Endothelial cell of umbilical vein (primary cell): ENCODE results near the gene SPOCD1. TPM values are rescaled to one million over a fixed set of nuclear protein-coding genes. Genes with fewer than 3 reads are reported as not detected.

Experiments
- BruUV-seq: library from RNA; stranded (reverse); fragments of 400-500 nt; replicated peaks from 2 replicates; lab custom pipeline; 2021; lab: Mats Ljungman, UMichigan
- CTCF ChIA-PET: fragments of 300-600, 350-600 bp; sonication (Branson Sonifier 250); formaldehyde crosslinking; loops from one replicate; lab custom pipeline; 2021; ENCODE audit warnings: antibody characterized with exemption, inconsistent platforms; lab: Charles Lee
- POLR2A ChIA-PET: fragments of 300-600, 350-600 bp; sonication (Branson Sonifier 250); formaldehyde crosslinking; loops from one replicate; lab custom pipeline; 2021; ENCODE audit warnings: antibody characterized with exemption, inconsistent platforms; lab: Charles Lee
- DNase-seq: peaks from one replicate; pipeline ENCODE4 v3.0.0-alpha.2; 2011; ENCODE audit warnings: low read depth, low spot score
- FAIRE-seq: peaks from 2 replicates; lab custom pipeline; 2011; peaks lifted over from hg19 to GRCh38; lab: Jason Lieb, UNC
- H2AFZ ChIP-seq: 2 replicates; pipeline ENCODE4 v1.6.0; 2012; ENCODE audit warnings: low read depth, low read length, control low read depth, inconsistent platforms
- H3K27ac ChIP-seq: 2 replicates; pipeline ENCODE4 v1.5.1; 2011; ENCODE audit warnings: low read depth, mild to moderate bottlenecking, control low read depth, low read length, moderate library complexity; ENCODE audit not compliant: insufficient read depth
- H3K27me3 ChIP-seq, 2 experiments: 2 replicates each; pipeline versions ENCODE4 v1.6.0 to v1.6.1; 2011; ENCODE audit warnings: low read length in 2 of 2, mixed read lengths in 1 of 2; ENCODE audit not compliant: control insufficient read depth in 2 of 2, insufficient read depth in 2 of 2
- H3K36me3 ChIP-seq, 2 experiments: 2 replicates in 1 of 2; 3 replicates in 1 of 2; pipeline ENCODE4 v1.5.1; 2011; ENCODE audit warnings: low read length in 2 of 2, mild to moderate bottlenecking in 1 of 2, moderate library complexity in 1 of 2; ENCODE audit not compliant: control insufficient read depth in 2 of 2, insufficient read depth in 2 of 2; ENCODE audit errors: extremely low read depth in 1 of 2
- H3K4me1 ChIP-seq: 3 replicates; pipeline ENCODE4 v1.5.1; 2011; ENCODE audit warnings: mild to moderate bottlenecking, low read length; ENCODE audit not compliant: control insufficient read depth, insufficient read depth; ENCODE audit errors: extremely low read depth
- H3K4me2 ChIP-seq: 2 replicates; pipeline ENCODE4 v1.6.1; 2011; ENCODE audit warnings: low read length, control low read depth, mixed read lengths; ENCODE audit not compliant: insufficient read depth
- H3K4me3 ChIP-seq, 3 experiments: fragments of 200-600 bp in 1 of 3; sonication (generic), shearing (Covaris generic) in 1 of 3; replicated peaks in 1 of 3; 2 replicates each; pipeline ENCODE4 v1.5.1; 2011 to 2016; ENCODE audit warnings: control low read depth in 3 of 3, low read length in 3 of 3, mild to moderate bottlenecking in 2 of 3, inconsistent platforms in 1 of 3, low read depth in 1 of 3, moderate library complexity in 1 of 3; ENCODE audit not compliant: insufficient read depth in 1 of 3
- H3K79me2 ChIP-seq: 2 replicates; pipeline ENCODE4 v1.6.0; 2012; ENCODE audit warnings: low read length, inconsistent platforms; ENCODE audit not compliant: control insufficient read depth, insufficient read depth
- H3K9ac ChIP-seq: replicated peaks from 2 replicates; pipeline ENCODE3; 2011; ENCODE audit warnings: low read length, control low read depth; ENCODE audit not compliant: insufficient read depth; ENCODE audit errors: extremely low read depth
- H3K9me1 ChIP-seq: replicated peaks from 3 replicates; pipeline ENCODE4 v1.6.0; 2011; ENCODE audit warnings: mild to moderate bottlenecking, low read length; ENCODE audit not compliant: control insufficient read depth, insufficient read depth; ENCODE audit errors: extremely low read depth
- H3K9me3 ChIP-seq: replicated peaks from 2 replicates; pipeline ENCODE4 v1.5.1; 2012; ENCODE audit warnings: low read length, inconsistent platforms; ENCODE audit not compliant: control insufficient read depth, insufficient read depth
- H4K20me1 ChIP-seq: replicated peaks from 2 replicates; pipeline ENCODE3; 2011; ENCODE audit warnings: mild to moderate bottlenecking, low read length; ENCODE audit not compliant: control insufficient read depth, insufficient read depth; ENCODE audit errors: extremely low read depth
- EZH2 ChIP-seq: IDR thresholded peaks from 2 replicates; pipeline ENCODE4 v1.6.1; 2012; ENCODE audit warnings: borderline replicate concordance, low read depth, mild to moderate bottlenecking, moderate library complexity, low read length, inconsistent platforms; ENCODE audit not compliant: severe bottlenecking
- FOS ChIP-seq: IDR thresholded peaks from 2 replicates; pipeline ENCODE4 v1.6.1; 2011; ENCODE audit warnings: mild to moderate bottlenecking, low read length, moderate library complexity, borderline replicate concordance; ENCODE audit not compliant: insufficient read depth
- GATA2 ChIP-seq: IDR thresholded peaks from 2 replicates; pipeline ENCODE4 v1.7.0; 2011; ENCODE audit warnings: low read depth, mild to moderate bottlenecking, moderate library complexity, mixed read lengths, low read length; ENCODE audit not compliant: insufficient read length, insufficient read depth
- JUN ChIP-seq: IDR thresholded peaks from 2 replicates; pipeline ENCODE4 v1.6.1; 2011; ENCODE audit warnings: borderline replicate concordance, low read depth; ENCODE audit not compliant: insufficient read length, insufficient read depth
- MYC ChIP-seq: IDR thresholded peaks from one replicate; pipeline ENCODE4 v1.6.1; 2011; ENCODE audit warnings: mild to moderate bottlenecking, low read depth, low read length
- POLR2A ChIP-seq: IDR thresholded peaks from 2 replicates; pipeline ENCODE4 v1.6.1; 2012; ENCODE audit warnings: low read depth, mild to moderate bottlenecking, control low read depth, low read length
- POLR2AphosphoS5 ChIP-seq: IDR thresholded peaks from 2 replicates; pipeline ENCODE4 v1.6.1; 2012; ENCODE audit warnings: low read depth, mild to moderate bottlenecking, control low read depth, low read length, moderate library complexity; ENCODE audit not compliant: insufficient read depth
- dilution Hi-C: fragments of 300-500 bp; cut with MboI; formaldehyde crosslinking; loops from one replicate; pipeline ENCODE4 v1.15.0; 2019; ENCODE audit warnings: low sequenced_read_pairs; ENCODE audit not compliant: extremely low pct_ligation_motif_present
- intact Hi-C: fragments of 100-400 bp; cut with micrococcal nuclease; formaldehyde crosslinking; loops from one replicate; pipeline ENCODE4 v1.10.0; 2022
- polyA plus RNA-seq, 4 experiments: library from polyadenylated mRNA; depleted of rRNA in 3 of 4; stranded (reverse) in 3 of 4; unstranded in 1 of 4; fragments of >200 nt; gene quantifications; 2 replicates each; pipeline versions ENCODE4 v1.2.1 to v1.2.3, GENCODE V29; 2011 to 2012; ENCODE audit warnings: missing spikeins in 1 of 4
- total RNA-seq: library from RNA; stranded (reverse); gene quantifications from 2 replicates; pipeline ENCODE4 v1.2.3, GENCODE V29; 2021
- TF ChIP-seq, protein P1 (sequence below): IDR thresholded peaks from 2 replicates; pipeline ENCODE4 v1.6.1; 2011; ENCODE audit not compliant: insufficient read depth, insufficient read length
- TF ChIP-seq, protein P2 (sequence below), 2 donors: IDR thresholded peaks; 1 replicate in 1 of 2; 2 replicates in 1 of 2; pipeline ENCODE4 v1.5.1; 2011; ENCODE audit warnings: low read length in 2 of 2, mild to moderate bottlenecking in 2 of 2, moderate library complexity in 2 of 2, control low read depth in 1 of 2, inconsistent platforms in 1 of 2, low read depth in 1 of 2; ENCODE audit not compliant: insufficient read depth in 1 of 2; ENCODE audit errors: extremely low read depth in 1 of 2

The SPOCD1 gene
- total and polyA plus RNA-seq, 2 donors (not counting 3 experiments of a cell fraction or from before 2014, with no cell fraction given): 0.27 to 33.0 TPM

DNA sequence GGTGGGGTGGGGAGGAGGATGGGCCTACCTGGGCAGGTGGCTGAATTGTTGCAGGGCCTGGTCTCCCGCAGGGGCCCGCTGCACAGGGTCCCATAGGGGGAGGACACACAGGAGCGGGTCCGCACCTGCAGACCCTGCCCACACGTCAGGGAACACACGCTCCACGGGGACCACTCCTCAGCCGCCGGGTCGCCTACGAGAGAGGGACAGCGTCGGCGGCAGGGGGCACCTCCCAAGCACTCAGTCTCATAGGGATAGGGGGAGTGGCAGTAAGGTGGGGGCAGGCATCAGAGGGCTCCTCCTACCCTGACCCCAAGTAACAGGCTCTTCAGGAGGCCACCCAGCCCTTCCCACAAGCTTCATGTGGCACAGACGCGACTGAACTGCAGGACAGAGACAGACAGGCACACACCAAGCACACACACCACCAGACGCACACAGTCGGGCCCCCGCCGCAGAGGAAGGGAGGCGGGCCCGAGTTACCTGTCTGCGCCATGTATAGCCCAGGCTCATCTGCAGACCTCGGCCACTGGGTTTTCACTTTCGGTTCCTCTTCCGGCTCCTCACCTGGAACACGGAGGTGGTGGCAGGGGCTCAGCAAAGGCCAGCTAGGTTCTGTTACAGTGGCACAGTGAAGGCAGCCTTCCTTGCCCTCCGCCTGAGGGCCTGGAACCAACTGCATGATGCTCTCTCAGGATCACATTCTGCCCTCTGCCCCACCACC lies 71.5 kb downstream of the SPOCD1 start:
- POLR2A ChIA-PET: no interaction called here
- FAIRE-seq (no peak), DNase-seq (no peak)
- intact Hi-C loops (loop anchor here (2.0 kb wide), 2 partner anchors 20 to 30 kb away; no protein-coding TSS in a partner anchor), dilution Hi-C loops (no loop called here)
- Histone ChIP-seq H3K27me3 (no peaks in the 10 kb centered on the region), H3K27ac (no peak overlapping the region), H3K79me2 (no peaks in the 10 kb centered on the region), H3K4me1 (no peaks in the 10 kb centered on the region), H3K4me2 (no peak overlapping the region), H3K9me1 (no peaks in the 10 kb centered on the region), H3K4me3 (no peak overlapping the region), H3K36me3 (no peaks in the 10 kb centered on the region), H3K9me3 (no peaks in the 10 kb centered on the region), H3K9ac (no peak overlapping the region), H2AFZ (no peak overlapping the region), H4K20me1 (no peaks in the 10 kb centered on the region)
- CTCF ChIA-PET: interaction anchor here (1.4 to 3.1 kb wide), 14 partner anchors 10 to 323 kb away, joined by 4 to 177 read pairs (median 10); no protein-coding TSS in a partner anchor
- TF ChIP-seq JUN (no peak), GATA2 (no peak)
- BruUV-seq: no TSS peak

DNA sequence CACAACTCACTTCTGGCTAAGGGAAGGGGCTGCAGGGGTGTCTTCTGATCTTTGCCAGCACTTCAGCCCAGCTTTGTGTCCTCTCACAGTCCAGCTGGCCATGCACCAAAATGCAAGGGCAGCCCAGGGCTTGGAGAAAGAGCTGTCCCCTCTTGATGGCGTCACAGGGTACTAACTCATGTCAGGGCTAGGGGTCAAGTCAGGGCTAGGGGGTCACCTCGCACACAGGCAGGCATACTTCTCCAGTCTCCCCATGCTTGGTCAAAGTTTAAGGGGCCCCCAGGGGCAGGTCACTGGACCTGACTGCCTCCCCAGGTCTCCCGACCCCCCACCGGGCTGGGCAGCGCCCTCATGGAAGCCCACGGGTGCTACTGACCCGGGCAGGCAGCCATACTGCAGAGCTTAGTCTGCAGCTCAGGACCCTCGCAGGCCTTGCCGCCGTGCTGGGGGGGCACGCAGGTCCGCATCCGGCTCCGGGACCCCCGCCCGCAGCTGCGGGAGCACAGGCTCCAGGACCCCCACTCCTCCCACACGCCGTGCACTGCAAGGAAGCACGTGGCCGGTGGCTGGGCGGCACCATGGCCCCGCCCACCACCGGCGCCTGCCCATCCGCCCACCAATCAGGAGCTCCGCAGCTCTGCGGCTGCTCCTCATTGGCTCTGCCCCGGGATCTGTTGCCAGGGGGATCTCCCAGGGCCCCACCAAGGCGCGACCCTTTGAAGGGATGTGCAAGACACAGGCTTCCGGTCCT lies 73.2 kb downstream of the SPOCD1 start:
- Histone ChIP-seq H3K9ac (no peak overlapping the region), H3K27ac (no peak overlapping the region), H2AFZ (no peak overlapping the region), H3K4me2 (no peak overlapping the region), H3K9me3 (no peaks in the 10 kb centered on the region), H3K9me1 (no peaks in the 10 kb centered on the region), H3K4me3 (no peak overlapping the region), H3K4me1 (no peaks in the 10 kb centered on the region), H4K20me1 (no peaks in the 10 kb centered on the region), H3K79me2 (no peaks in the 10 kb centered on the region), H3K36me3 (no peaks in the 10 kb centered on the region), H3K27me3 (no peaks in the 10 kb centered on the region)
- FAIRE-seq (no peak), DNase-seq (no peak)
- CTCF ChIA-PET: interaction anchor here (0.7 to 1.9 kb wide), 5 partner anchors 8 to 221 kb away, joined by 3 to 4 read pairs (median 4); no protein-coding TSS in a partner anchor
- TF ChIP-seq MYC: no peak
- TF ChIP-seq, protein P1, sequence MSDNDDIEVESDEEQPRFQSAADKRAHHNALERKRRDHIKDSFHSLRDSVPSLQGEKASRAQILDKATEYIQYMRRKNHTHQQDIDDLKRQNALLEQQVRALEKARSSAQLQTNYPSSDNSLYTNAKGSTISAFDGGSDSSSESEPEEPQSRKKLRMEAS: no peak
- no peak for TF ChIP-seq GATA2
- no peak for TF ChIP-seq EZH2
- TF ChIP-seq POLR2AphosphoS5: no peak
- TF ChIP-seq, protein P2, sequence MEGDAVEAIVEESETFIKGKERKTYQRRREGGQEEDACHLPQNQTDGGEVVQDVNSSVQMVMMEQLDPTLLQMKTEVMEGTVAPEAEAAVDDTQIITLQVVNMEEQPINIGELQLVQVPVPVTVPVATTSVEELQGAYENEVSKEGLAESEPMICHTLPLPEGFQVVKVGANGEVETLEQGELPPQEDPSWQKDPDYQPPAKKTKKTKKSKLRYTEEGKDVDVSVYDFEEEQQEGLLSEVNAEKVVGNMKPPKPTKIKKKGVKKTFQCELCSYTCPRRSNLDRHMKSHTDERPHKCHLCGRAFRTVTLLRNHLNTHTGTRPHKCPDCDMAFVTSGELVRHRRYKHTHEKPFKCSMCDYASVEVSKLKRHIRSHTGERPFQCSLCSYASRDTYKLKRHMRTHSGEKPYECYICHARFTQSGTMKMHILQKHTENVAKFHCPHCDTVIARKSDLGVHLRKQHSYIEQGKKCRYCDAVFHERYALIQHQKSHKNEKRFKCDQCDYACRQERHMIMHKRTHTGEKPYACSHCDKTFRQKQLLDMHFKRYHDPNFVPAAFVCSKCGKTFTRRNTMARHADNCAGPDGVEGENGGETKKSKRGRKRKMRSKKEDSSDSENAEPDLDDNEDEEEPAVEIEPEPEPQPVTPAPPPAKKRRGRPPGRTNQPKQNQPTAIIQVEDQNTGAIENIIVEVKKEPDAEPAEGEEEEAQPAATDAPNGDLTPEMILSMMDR (IDR thresholded peaks at IDR 0.05; ENCODE audit: extremely low read depth in 1 of 2, insufficient read depth in 1 of 2, low read depth in 1 of 2, low read length in 2 of 2): no peak
- TF ChIP-seq JUN: no peak
- TF ChIP-seq FOS: no peak
- TF ChIP-seq POLR2A: no peak
- intact Hi-C loops (no loop called here), dilution Hi-C loops (no loop called here)
- BruUV-seq: no TSS peak
- POLR2A ChIA-PET: no interaction called here
